Measurements from ENCODE around the gene C20orf173. TPM values are rescaled to one million over a fixed set of nuclear protein-coding genes. Genes with fewer than 3 reads are reported as not detected.

C20orf173 gene
- total and polyA plus RNA-seq, 2 of the 13 experiments (the other 11 are each of a cell fraction or from before 2014, with no cell fraction given) = not detected

GRCh38 chr20:35561268-35561667 is 31.8 kb upstream of the C20orf173 start (continued):
- TF ChIP-seq ZNF383 (CRISPR knock-in tag; IDR thresholded peaks at IDR 0.05; ENCODE audit: borderline replicate concordance) (no peak), ZBTB7B (CRISPR knock-in tag; IDR thresholded peaks at IDR 0.05) (0 out of 2 replicates have a peak, but pooled peaks have one; percentile 26), ZNF761 (CRISPR knock-in tag; conservative IDR thresholded peaks at IDR 0.05) (no peak), PBX3 (CRISPR knock-in tag; IDR thresholded peaks at IDR 0.05; ENCODE audit: borderline replicate concordance) (no peak), ZNF557 (CRISPR knock-in tag; IDR thresholded peaks at IDR 0.05) (no peak), RAD51 (IDR thresholded peaks at IDR 0.05; ENCODE audit: borderline replicate concordance) (no peak), ZBTB2 (CRISPR knock-in tag; IDR thresholded peaks at IDR 0.05; ENCODE audit: low read depth) (no peak), ZNF570 (CRISPR knock-in tag; IDR thresholded peaks at IDR 0.05; ENCODE audit: borderline replicate concordance) (no peak), EP300 (IDR thresholded peaks at IDR 0.05; ENCODE audit: low read depth in 2 of 2, low read length in 2 of 2) (no peak), EP300 (CRISPR knock-in tag; IDR thresholded peaks at IDR 0.05; ENCODE audit: borderline replicate concordance) (no peak), ATM (IDR thresholded peaks at IDR 0.05; ENCODE audit: borderline replicate concordance) (no peak), ZNF879 (CRISPR knock-in tag; IDR thresholded peaks at IDR 0.05) (no peak), ASH2L (IDR thresholded peaks at IDR 0.05; ENCODE audit: insufficient read length, low read depth, low read length) (no peak), XBP1 (CRISPR knock-in tag; IDR thresholded peaks at IDR 0.05) (no peak), ZNF274 (CRISPR knock-in tag; IDR thresholded peaks at IDR 0.05) (no peak), ZNF574 (CRISPR knock-in tag; IDR thresholded peaks at IDR 0.05) (peak; percentile 17; the same call in 1 of the 2 replicates), ZNF318 (CRISPR knock-in tag; IDR thresholded peaks at IDR 0.05) (no peak)
